Gastrocnemius medialis (tissue), 4 donors: ENCODE data around the gene SLC6A6.

Source experiments
- POLR2A ChIP-seq, 2 donors: fragments of 450-650 bp; IDR thresholded peaks; one replicate each; pipeline ENCODE4 v1.6.1; 2017; ENCODE audit warnings: antibody characterized with exemption in 2 of 2, mild to moderate bottlenecking in 2 of 2, moderate library complexity in 2 of 2
- TF ChIP-seq, protein P1 (sequence below), 5 experiments: fragments of 450-650 bp in 3 of 5; fragments of 200-600 bp in 2 of 5; sonication (generic) in 2 of 5; IDR thresholded peaks in 4 of 5; conservative IDR thresholded peaks in 1 of 5; 1 replicate in 4 of 5; 2 replicates in 1 of 5; pipeline ENCODE4 v1.5.1; 2016 to 2019; ENCODE audit warnings: antibody characterized with exemption in 5 of 5, mild to moderate bottlenecking in 3 of 5, moderate library complexity in 3 of 5

DNA sequence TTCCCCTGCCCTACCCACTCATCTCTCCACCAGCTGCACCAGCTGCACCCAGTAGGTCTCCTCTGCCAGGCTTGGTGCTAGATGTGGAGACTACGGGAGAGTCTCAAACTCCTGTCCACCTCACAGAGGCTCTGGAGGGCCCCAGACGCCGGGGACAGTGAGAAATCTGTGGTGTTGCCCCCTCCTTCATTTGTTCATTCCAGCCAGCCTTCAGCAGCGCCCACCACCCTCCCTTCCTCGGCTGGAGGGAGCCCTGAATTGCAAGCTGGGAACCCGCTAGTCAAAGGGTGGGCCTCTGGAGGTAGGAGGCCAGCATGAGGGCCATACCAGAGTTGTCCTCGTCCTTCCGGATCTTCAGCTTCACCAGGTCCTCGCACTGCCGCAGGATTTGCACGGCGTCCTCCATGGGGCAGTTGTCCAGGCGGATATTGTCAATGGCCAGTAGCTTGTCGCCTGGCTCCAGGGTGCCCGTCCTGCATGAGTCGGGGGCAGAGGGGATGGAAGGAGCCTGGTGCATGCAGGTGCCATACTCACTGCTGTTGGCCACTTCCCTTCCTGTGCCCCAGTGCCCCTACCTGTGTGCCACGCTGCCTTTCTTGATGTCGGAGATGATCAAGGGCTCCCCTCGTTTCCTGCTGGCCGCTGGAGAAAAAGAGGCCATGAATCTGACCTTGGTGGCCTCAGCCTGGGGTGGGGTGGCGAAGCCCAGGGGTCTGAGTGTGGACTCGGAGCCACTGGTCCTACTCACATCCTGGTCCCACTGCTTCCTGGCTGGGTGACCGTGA, 108.6 kb downstream of the SLC6A6 start:
- TF ChIP-seq, protein P1, sequence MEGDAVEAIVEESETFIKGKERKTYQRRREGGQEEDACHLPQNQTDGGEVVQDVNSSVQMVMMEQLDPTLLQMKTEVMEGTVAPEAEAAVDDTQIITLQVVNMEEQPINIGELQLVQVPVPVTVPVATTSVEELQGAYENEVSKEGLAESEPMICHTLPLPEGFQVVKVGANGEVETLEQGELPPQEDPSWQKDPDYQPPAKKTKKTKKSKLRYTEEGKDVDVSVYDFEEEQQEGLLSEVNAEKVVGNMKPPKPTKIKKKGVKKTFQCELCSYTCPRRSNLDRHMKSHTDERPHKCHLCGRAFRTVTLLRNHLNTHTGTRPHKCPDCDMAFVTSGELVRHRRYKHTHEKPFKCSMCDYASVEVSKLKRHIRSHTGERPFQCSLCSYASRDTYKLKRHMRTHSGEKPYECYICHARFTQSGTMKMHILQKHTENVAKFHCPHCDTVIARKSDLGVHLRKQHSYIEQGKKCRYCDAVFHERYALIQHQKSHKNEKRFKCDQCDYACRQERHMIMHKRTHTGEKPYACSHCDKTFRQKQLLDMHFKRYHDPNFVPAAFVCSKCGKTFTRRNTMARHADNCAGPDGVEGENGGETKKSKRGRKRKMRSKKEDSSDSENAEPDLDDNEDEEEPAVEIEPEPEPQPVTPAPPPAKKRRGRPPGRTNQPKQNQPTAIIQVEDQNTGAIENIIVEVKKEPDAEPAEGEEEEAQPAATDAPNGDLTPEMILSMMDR (IDR thresholded peaks at IDR 0.05 in 4 of 5, conservative IDR thresholded peaks at IDR 0.05 in 1 of 5), result no peak
- no peak for TF ChIP-seq POLR2A (IDR thresholded peaks at IDR 0.05)
